Adipocyte (in vitro differentiated cells): ENCODE data around the gene VARS1.
"Not testable (repeated sequence)": the region's sequence is repeated elsewhere in the genome, so short reads cannot be mapped to it uniquely, and the experiment has no call there.

Experiments
- DNase-seq: peaks from one replicate; pipeline ENCODE4 v3.0.0-alpha.2; 2015; ENCODE audit warnings: low read depth
- H3K27me3 ChIP-seq: replicated peaks from 2 replicates; pipeline ENCODE4 v1.7.0; 2013; ENCODE audit warnings: mild to moderate bottlenecking, low read length, moderate library complexity; ENCODE audit not compliant: control insufficient read depth, insufficient read depth
- H3K36me3 ChIP-seq: 2 replicates; pipeline ENCODE4 v1.7.0; 2013; ENCODE audit warnings: low read length, mild to moderate bottlenecking, moderate library complexity; ENCODE audit not compliant: control insufficient read depth, insufficient read depth, severe bottlenecking
- H3K4me1 ChIP-seq: 2 replicates; pipeline ENCODE4 v1.7.0; 2013; ENCODE audit warnings: mild to moderate bottlenecking, low read length, moderate library complexity; ENCODE audit not compliant: control insufficient read depth, insufficient read depth
- H3K4me3 ChIP-seq: 2 replicates; pipeline ENCODE4 v1.7.0; 2013; ENCODE audit warnings: mild to moderate bottlenecking, low read length, moderate library complexity
- H3K9ac ChIP-seq: 2 replicates; pipeline ENCODE4 v1.7.0; 2013; ENCODE audit warnings: mild to moderate bottlenecking, low read length, moderate library complexity
- H3K9me3 ChIP-seq: 2 replicates; pipeline ENCODE4 v1.7.0; 2013; ENCODE audit warnings: mild to moderate bottlenecking, low read length, moderate library complexity; ENCODE audit not compliant: control insufficient read depth

The VARS1 gene

GRCh38 chr6:31820399-31820798, 24.8 kb upstream of the VARS1 start:
- H3K9me3 ChIP-seq, H3K9ac ChIP-seq, H3K4me3 ChIP-seq, H3K36me3 ChIP-seq, H3K27me3 ChIP-seq, DNase-seq: not testable (repeated sequence)
- peaks cover 44% of the 10 kb centered on the region for H3K4me1 ChIP-seq

GRCh38 chr6:31819871-31820299, 24.3 kb upstream of the VARS1 start:
- H3K9me3 ChIP-seq = no peaks in the 10 kb centered on the region
- no peak for DNase-seq
- no peaks in the 10 kb centered on the region for H3K36me3 ChIP-seq
- H3K4me1 ChIP-seq = peaks cover 44% of the 10 kb centered on the region
- no peaks in the 10 kb centered on the region for H3K27me3 ChIP-seq
- H3K9ac ChIP-seq = no peak overlapping the region
- no peak overlapping the region for H3K4me3 ChIP-seq

GRCh38 chr6:31817929-31818511, 22.5 kb upstream of the VARS1 start:
- Histone ChIP-seq H3K4me3 (peak overlapping the region; percentile 82), H3K9ac (peak overlapping the region; percentile 67), H3K4me1 (peaks cover 50% of the 10 kb centered on the region)
- DNase-seq, H3K27me3 ChIP-seq, H3K9me3 ChIP-seq, H3K36me3 ChIP-seq: not testable (repeated sequence)

GRCh38 chr6:31817133-31817928, 21.8 kb upstream of the VARS1 start:
- not testable (repeated sequence) for H3K36me3 ChIP-seq, DNase-seq, H3K27me3 ChIP-seq, H3K9me3 ChIP-seq
- Histone ChIP-seq H3K4me1 (peaks cover 43% of the 10 kb centered on the region), H3K4me3 (peak overlapping the region; percentile 82), H3K9ac (peak overlapping the region; percentile 67)

GRCh38 chr6:31815025-31815838, 19.7 kb upstream of the VARS1 start, which contains the start of the genes HSPA1A and HSPA1L:
HSPA1A (plus strand) TSS chr6:31815543; CDS start chr6:31815757, 214 bp downstream.
HSPA1L (minus strand) TSS chr6:31815283; CDS start chr6:31811972, 3,311 bp downstream.
- no peaks in the 10 kb centered on the region for H3K36me3 ChIP-seq
- peak; percentile 97 for DNase-seq
- H3K27me3 ChIP-seq = no peaks in the 10 kb centered on the region
- no peaks in the 10 kb centered on the region for H3K9me3 ChIP-seq
- H3K4me3 ChIP-seq = peak within 1 kb of the TSS; percentile 90
- H3K4me1 ChIP-seq = peaks cover 32% of the 10 kb centered on the region
- H3K9ac ChIP-seq = peak within 1 kb of the TSS; percentile 91

- H3K4me3 ChIP-seq = peak overlapping the region; percentile 90
- H3K9ac ChIP-seq = peak overlapping the region; percentile 86
- no peaks in the 10 kb centered on the region for H3K27me3 ChIP-seq
- peak; percentile 98 for DNase-seq
- H3K36me3 ChIP-seq = no peaks in the 10 kb centered on the region
- H3K4me1 ChIP-seq = peaks cover 28% of the 10 kb centered on the region
- H3K9me3 ChIP-seq = no peaks in the 10 kb centered on the region
Observed at GRCh38 chr6:31814677-31815024, 19.1 kb upstream of the VARS1 start.

GRCh38 chr6:31813465-31813849, 17.9 kb upstream of the VARS1 start:
- H3K4me1 ChIP-seq = peaks cover 17% of the 10 kb centered on the region
- DNase-seq = no peak
- peak overlapping the region; percentile 76 for H3K4me3 ChIP-seq

GRCh38 chr6:31811645-31812044, 16.1 kb upstream of the VARS1 start:
- Histone ChIP-seq H3K9me3 (no peaks in the 10 kb centered on the region), H3K36me3 (no peaks in the 10 kb centered on the region), H3K4me3 (no peak overlapping the region), H3K27me3 (no peaks in the 10 kb centered on the region), H3K4me1 (peaks cover 12% of the 10 kb centered on the region), H3K9ac (no peak overlapping the region)
- no peak for DNase-seq

More at GRCh38 chr6:31813465-31813849, 17.9 kb upstream of the VARS1 start:
- Histone ChIP-seq H3K9ac (peak overlapping the region; percentile 91), H3K9me3 (no peaks in the 10 kb centered on the region), H3K27me3 (no peaks in the 10 kb centered on the region), H3K36me3 (no peaks in the 10 kb centered on the region)

GRCh38 chr6:31808599-31808998, 13.0 kb upstream of the VARS1 start:
- not testable (repeated sequence) for DNase-seq, H3K27me3 ChIP-seq, H3K4me3 ChIP-seq, H3K36me3 ChIP-seq, H3K9me3 ChIP-seq, H3K9ac ChIP-seq
- H3K4me1 ChIP-seq = peaks cover 14% of the 10 kb centered on the region

GRCh38 chr6:31806470-31807272, 11.1 kb upstream of the VARS1 start, which contains the start of gene LSM2:
LSM2 (minus strand) TSS chr6:31806966; CDS start chr6:31806757, 209 bp downstream.
- Histone ChIP-seq H3K36me3 (peaks cover 3% of the 10 kb centered on the region), H3K9me3 (no peaks in the 10 kb centered on the region), H3K27me3 (no peaks in the 10 kb centered on the region), H3K4me1 (peaks cover 9% of the 10 kb centered on the region), H3K9ac (peak within 1 kb of the TSS; percentile 93), H3K4me3 (peak within 1 kb of the TSS; percentile 87)
- DNase-seq = peak; percentile 99
